Right lobe of liver (tissue), 6 donors: Measurements from ENCODE around the gene KIF1A. TPM values are rescaled to one million over a fixed set of nuclear protein-coding genes. Genes with fewer than 3 reads are reported as not detected.

ENCODE experiments used
- ATAC-seq, 4 donors: fragments of 200-7000 bp; cut with Tn5 transposase; one replicate each; pipeline ENCODE4 v1.9.1; 2020; ENCODE audit warnings: mild to moderate bottlenecking in 4 of 4, moderate library complexity in 4 of 4
- DNase-seq, 3 donors: peaks; one replicate each; pipeline ENCODE4 v3.0.0-alpha.2; 2020
- H3K27ac ChIP-seq, 3 donors: fragments of 200-600 bp; one replicate each; pipeline ENCODE4 v1.8.0; 2022
- H3K27me3 ChIP-seq, 2 donors: fragments of 200-600 bp; one replicate each; pipeline ENCODE4 v1.8.0; 2022
- H3K36me3 ChIP-seq, 4 donors: fragments of 200-600 bp; sonication (generic) in 1 of 4; one replicate each; pipeline versions ENCODE4 v1.5.1 to v1.8.0; 2017 to 2022; ENCODE audit warnings: control low read depth in 1 of 4
- H3K4me1 ChIP-seq, 4 donors: fragments of 200-600 bp; sonication (generic) in 1 of 4; one replicate each; pipeline versions ENCODE4 v1.5.1 to v1.8.0; 2017 to 2022; ENCODE audit warnings: control low read depth in 1 of 4
- H3K4me3 ChIP-seq, 3 donors: fragments of 200-600 bp; one replicate each; pipeline ENCODE4 v1.8.0; 2022
- H3K9me3 ChIP-seq, 4 donors: fragments of 200-600 bp; sonication (generic) in 1 of 4; one replicate each; pipeline versions ENCODE4 v1.5.1 to v1.8.0; 2017 to 2022; ENCODE audit warnings: control low read depth in 1 of 4
- CTCF ChIP-seq, 4 donors: fragments of 200-600 bp in 3 of 4; fragments of 450-650 bp in 1 of 4; IDR thresholded peaks; one replicate each; pipeline versions ENCODE4 v1.5.1 to v1.8.0; 2016 to 2022; ENCODE audit warnings: antibody characterized with exemption in 4 of 4, mild to moderate bottlenecking in 2 of 4
- POLR2A ChIP-seq: fragments of 450-650 bp; IDR thresholded peaks from one replicate; pipeline ENCODE4 v1.6.1; 2017; ENCODE audit warnings: antibody characterized with exemption, mild to moderate bottlenecking
- WGBS: methylation state at CpG from one replicate; pipeline ENCODE4 v1.1.6; 2018; ENCODE audit warnings: low coverage, low lambda C conversion rate; ENCODE audit not compliant: insufficient coverage; ENCODE audit errors: missing lambda C conversion rate; 5-methylcytosine and 5-hydroxymethylcytosine counted together
- intact Hi-C, 2 donors: fragments of 100-400 bp; cut with DNase I; formaldehyde crosslinking; loops; one replicate each; pipeline versions ENCODE4 v1.11.2 to v1.14.1; 2022
- total RNA-seq, 6 experiments: library from RNA; depleted of rRNA in 2 of 6; stranded (reverse); fragments of >200 nt in 2 of 6; fragmentation: NEBNext Ultra II Directional in 3 of 6; extraction: Animal tissue kit (Norgen Biotek cat#: 25700) in 3 of 6; gene quantifications; one replicate each; pipeline versions ENCODE4 v1.1.0 to v1.2.4, GENCODE V29; 2016 to 2023
- donor health status: DM: no; HTN: yes; CAD: no.
- donor health status: DM: no; HTN: no; CAD: no.
- donor health status: DM: no; HTN: no; CAD: no.
- donor health status: DM: no; HTN: yes; CAD: no.
- donor health status: DM: no; HTN: yes; CAD: no.

Gene KIF1A
- total RNA-seq, 6 experiments from 2014 or later: 0.31 to 0.87 (median 0.56) TPM

GRCh38 chr2:240821429-240821778 lies 1.4 kb upstream of the KIF1A start:
- intact Hi-C loops: loop anchor here in 1 of 2 donors (10.0 kb wide), 1 partner anchor 317 kb away; no protein-coding TSS in a partner anchor
- ATAC-seq: no peak
- Histone ChIP-seq H3K27ac (no peak overlapping the region), H3K36me3 (no peaks in the 10 kb centered on the region), H3K27me3 (peaks cover 0 to 5% of the 10 kb centered on the region in 2 donors), H3K4me3 (no peak overlapping the region), H3K4me1 (no peaks in the 10 kb centered on the region), H3K9me3 (no peaks in the 10 kb centered on the region)
- no peak for TF ChIP-seq CTCF (IDR thresholded peaks at IDR 0.05)
- TF ChIP-seq POLR2A: no peak
- no peak for DNase-seq
- WGBS: 31% methylated on average over 6 of the region's 7 CpGs

- peak in 3 of 4 donors; percentile 16 to 49 (median 31) for ATAC-seq
- H3K9me3 ChIP-seq: no peaks in the 10 kb centered on the region
- H3K4me1 ChIP-seq: no peaks in the 10 kb centered on the region
- no peaks in the 10 kb centered on the region for H3K36me3 ChIP-seq
- peaks cover 0 to 5% of the 10 kb centered on the region in 2 donors for H3K27me3 ChIP-seq
- intact Hi-C loops: loop anchor here in 1 of 2 donors (10.0 kb wide), 1 partner anchor 316 kb away; no protein-coding TSS in a partner anchor
- TF ChIP-seq POLR2A (no peak), CTCF (IDR thresholded peaks at IDR 0.05) (no peak)
- WGBS: 8% methylated on average over 21 of the region's 64 CpGs
- no peak overlapping the region for H3K27ac ChIP-seq
- no peak overlapping the region for H3K4me3 ChIP-seq
- no peak for DNase-seq
These were observed 799 bp upstream of the KIF1A start for GRCh38 chr2:240820607-240821428.

- no peak overlapping the region for H3K4me3 ChIP-seq
- H3K9me3 ChIP-seq: no peaks in the 10 kb centered on the region
- peaks cover 0 to 5% of the 10 kb centered on the region in 2 donors for H3K27me3 ChIP-seq
- no peak for ATAC-seq
- no peaks in the 10 kb centered on the region for H3K4me1 ChIP-seq
- DNase-seq: no peak
- H3K27ac ChIP-seq: no peak overlapping the region
- TF ChIP-seq CTCF (IDR thresholded peaks at IDR 0.05) (no peak), POLR2A (no peak)
- H3K36me3 ChIP-seq: no peaks in the 10 kb centered on the region
- intact Hi-C loops: no loop called here
- 4% methylated on average over 5 of the region's 81 CpGs for WGBS
These were observed 727 bp downstream of the KIF1A start for GRCh38 chr2:240819126-240819857.

- 79% methylated on average over 6 of the region's 48 CpGs for whole genome bisulfite sequencing
- Histone ChIP-seq H3K27me3 (peaks cover 0 to 5% of the 10 kb centered on the region in 2 donors), H3K36me3 (no peaks in the 10 kb centered on the region), H3K9me3 (no peaks in the 10 kb centered on the region), H3K4me3 (no peak overlapping the region), H3K27ac (no peak overlapping the region), H3K4me1 (no peaks in the 10 kb centered on the region)
- DNase-seq (peak in 1 of 3 donors; percentile 39), ATAC-seq (no peak)
- intact Hi-C loops: no loop called here
- TF ChIP-seq CTCF (IDR thresholded peaks at IDR 0.05) (no peak), POLR2A (no peak)
These were observed 1.5 kb downstream of the KIF1A start for GRCh38 chr2:240818293-240819125.
